ENCODE results near the gene MAGEA3.

- TF ChIP-seq RFX5 (IDR thresholded peaks at IDR 0.05; ENCODE audit: borderline replicate concordance, low read depth, low read length) (no peak), MAX (IDR thresholded peaks at IDR 0.05) (no peak), CTCF (IDR thresholded peaks at IDR 0.05; ENCODE audit: control extremely low read depth in 1 of 3, insufficient read depth in 1 of 3, low read depth in 1 of 3, low read length in 3 of 3) (no peak), CREB1 (IDR thresholded peaks at IDR 0.05) (no peak), EP300 (IDR thresholded peaks at IDR 0.05; ENCODE audit: borderline replicate concordance in 1 of 2, low read depth in 2 of 2, low read length in 2 of 2) (no peak), POLR2AphosphoS5 (IDR thresholded peaks at IDR 0.05; ENCODE audit: low read depth, low read length) (no peak), POLR2A (IDR thresholded peaks at IDR 0.05; ENCODE audit: control extremely low read depth in 1 of 2, low read depth in 2 of 2, low read length in 2 of 2) (no peak), JUN (IDR thresholded peaks at IDR 0.05; ENCODE audit: low read depth, low read length) (no peak), SRF (IDR thresholded peaks at IDR 0.05; ENCODE audit: low read depth, low read length) (no peak), ZNF274 (IDR thresholded peaks at IDR 0.05; ENCODE audit: borderline replicate concordance, extremely low read depth, low read length) (no peak), EZH2 (IDR thresholded peaks at IDR 0.05; ENCODE audit: low read depth, low read length, severe bottlenecking) (no peak), SP2 (IDR thresholded peaks at IDR 0.05; ENCODE audit: low read length) (no peak)
Observed at GRCh38 chrX:152733261-152733975, 34.8 kb downstream of the MAGEA3 start, which contains the start of the genes CSAG1 and MAGEA12.

Measured in H1 (cell line).